HEK293 (cell line): ENCODE measurements around the gene TTC23L.
"Not testable (repeated sequence)": the region's sequence is repeated elsewhere in the genome, so short reads cannot be mapped to it uniquely, and the experiment has no call there.

Source experiments
- CTCF ChIA-PET: fragments of 350-600 bp; formaldehyde crosslinking; extraction: SDS; loops from one replicate; lab custom pipeline; 2021; ENCODE audit warnings: antibody characterized with exemption; lab: Yijun Ruan, JAX
- POLR2A ChIA-PET: fragments of 300-600 bp; formaldehyde crosslinking; extraction: SDS; loops from one replicate; lab custom pipeline; 2020; ENCODE audit warnings: antibody characterized with exemption, inconsistent platforms; lab: Yijun Ruan, JAX
- H3K27ac ChIP-seq: fragments of 200-500 bp; sonication (Bioruptor generic); 2 replicates; pipeline ENCODE4 v1.5.1; 2014; ENCODE audit warnings: low read depth, low read length, control low read depth, inconsistent platforms; ENCODE audit errors: extremely low read depth
- H3K36me3 ChIP-seq, 2 experiments: fragments of 200-500 bp in 1 of 2; sonication (Bioruptor generic) in 1 of 2; 1 replicate in 1 of 2; 2 replicates in 1 of 2; pipeline ENCODE4 v1.5.1; 2014 to 2017; ENCODE audit warnings: inconsistent platforms in 2 of 2, low read length in 2 of 2; ENCODE audit not compliant: control insufficient read depth in 2 of 2, insufficient read depth in 1 of 2
- H3K4me1 ChIP-seq: fragments of 200-500 bp; sonication (Bioruptor generic); 2 replicates; pipeline ENCODE4 v1.5.1; 2014; ENCODE audit warnings: mild to moderate bottlenecking, low read length, inconsistent platforms; ENCODE audit not compliant: control insufficient read depth, insufficient read depth
- H3K4me3 ChIP-seq: 2 replicates; pipeline ENCODE4 v1.5.1; 2011; ENCODE audit warnings: low read depth, mild to moderate bottlenecking, control low read depth, low read length, moderate library complexity
- H3K9me3 ChIP-seq: fragments of 200-500 bp; sonication (Bioruptor generic); 2 replicates; pipeline ENCODE4 v1.5.1; 2014; ENCODE audit warnings: low read depth, low read length, inconsistent platforms; ENCODE audit not compliant: control insufficient read depth, insufficient read depth
- OSR2 ChIP-seq: fragments of 450-650 bp; formaldehyde crosslinking; IDR thresholded peaks from 2 replicates; pipeline ENCODE4 v1.5.1; 2016; ENCODE audit warnings: missing biosample characterization, missing genetic modification characterization
- PRDM4 ChIP-seq: fragments of 450-650 bp; formaldehyde crosslinking; IDR thresholded peaks from 2 replicates; pipeline ENCODE4 v1.5.1; 2017; ENCODE audit warnings: missing biosample characterization, missing genetic modification characterization
- SALL2 ChIP-seq: fragments of 450-650 bp; formaldehyde crosslinking; IDR thresholded peaks from 2 replicates; pipeline ENCODE4 v1.5.0; 2017; ENCODE audit warnings: missing biosample characterization, mild to moderate bottlenecking, missing genetic modification characterization, borderline replicate concordance
- ZBTB20 ChIP-seq: fragments of 450-650 bp; formaldehyde crosslinking; IDR thresholded peaks from 2 replicates; pipeline ENCODE4 v1.5.1; 2016; ENCODE audit warnings: missing biosample characterization, missing genetic modification characterization
- ZFHX2 ChIP-seq: fragments of 450-650 bp; formaldehyde crosslinking; conservative IDR thresholded peaks from 2 replicates; pipeline ENCODE4 v1.5.1; 2016; ENCODE audit warnings: missing biosample characterization, missing genetic modification characterization
- ZNF121 ChIP-seq: fragments of 450-650 bp; formaldehyde crosslinking; IDR thresholded peaks from 2 replicates; pipeline ENCODE4 v1.5.1; 2016; ENCODE audit warnings: missing biosample characterization, missing genetic modification characterization
- ZNF155 ChIP-seq: fragments of 450-650 bp; formaldehyde crosslinking; IDR thresholded peaks from 2 replicates; pipeline ENCODE4 v1.5.1; 2016; ENCODE audit warnings: missing biosample characterization, missing genetic modification characterization
- ZNF302 ChIP-seq: fragments of 450-650 bp; formaldehyde crosslinking; IDR thresholded peaks from 2 replicates; pipeline ENCODE4 v1.5.1; 2016; ENCODE audit warnings: missing biosample characterization, missing genetic modification characterization, low read depth
- ZNF362 ChIP-seq: fragments of 450-650 bp; formaldehyde crosslinking; IDR thresholded peaks from 2 replicates; pipeline ENCODE4 v1.5.1; 2016; ENCODE audit warnings: missing biosample characterization, missing genetic modification characterization
- ZNF404 ChIP-seq: fragments of 450-650 bp; formaldehyde crosslinking; IDR thresholded peaks from 2 replicates; pipeline ENCODE4 v1.5.1; 2017; ENCODE audit warnings: missing biosample characterization, missing genetic modification characterization
- ZNF530 ChIP-seq: fragments of 450-650 bp; formaldehyde crosslinking; IDR thresholded peaks from 2 replicates; pipeline ENCODE4 v1.5.1; 2016; ENCODE audit warnings: low read depth, missing biosample characterization, missing genetic modification characterization
- ZNF580 ChIP-seq: fragments of 450-650 bp; formaldehyde crosslinking; IDR thresholded peaks from 2 replicates; pipeline ENCODE4 v1.5.1; 2016; ENCODE audit warnings: missing biosample characterization, missing genetic modification characterization
- ZNF654 ChIP-seq: fragments of 450-650 bp; formaldehyde crosslinking; IDR thresholded peaks from 2 replicates; pipeline ENCODE4 v1.5.1; 2016; ENCODE audit warnings: low read depth, missing biosample characterization, missing genetic modification characterization

TTC23L gene

GRCh38 chr5:34918025-34918424, 79.1 kb downstream of the TTC23L start:
- TF ChIP-seq ZBTB20 (tag by site-specific recombination) (0 out of 2 replicates have a peak, but pooled peaks have one; percentile 12), ZFHX2 (tag by site-specific recombination) (no peak), PRDM4 (tag by site-specific recombination) (peak; percentile 89), ZNF530 (tag by site-specific recombination) (no peak), OSR2 (tag by site-specific recombination) (peak; percentile 83), ZNF121 (tag by site-specific recombination) (peak; percentile 98), ZNF362 (tag by site-specific recombination) (peak; percentile 58; the same call in 1 of the 2 replicates)
- H3K27ac ChIP-seq, result no peak overlapping the region
- CTCF ChIA-PET, result interaction anchor here (0.6 to 2.1 kb wide), 3 partner anchors 14 to 54 kb away, joined by 3 to 10 read pairs (median 3); no protein-coding TSS in a partner anchor

GRCh38 chr5:34919077-34919476, 80.1 kb downstream of the TTC23L start:
- POLR2A ChIA-PET, result interaction anchor here (6.1 kb wide), 1 partner anchor 10 kb away, joined by 152 read pairs; the partner anchor contains the start of gene DNAJC21
- H3K9me3 ChIP-seq, result no peaks in the 10 kb centered on the region
- peaks cover 58 to 59% of the 10 kb centered on the region in 2 experiments for H3K36me3 ChIP-seq
- peaks cover 10% of the 10 kb centered on the region for H3K4me1 ChIP-seq
- no peak overlapping the region for H3K27ac ChIP-seq
- no peak overlapping the region for H3K4me3 ChIP-seq
- CTCF ChIA-PET, result interaction anchor here (0.6 to 1.3 kb wide), 4 partner anchors 10 to 183 kb away, joined by 3 to 5 read pairs (median 4); partner anchors contain the start of gene DNAJC21
- peak; percentile 42 for TF ChIP-seq ZNF654 (tag by site-specific recombination)
- no peak for TF ChIP-seq ZNF302 (tag by site-specific recombination)
- TF ChIP-seq ZNF404, result no peak
- peak; percentile 96 for TF ChIP-seq ZNF362 (tag by site-specific recombination)
- peak; percentile 83 for TF ChIP-seq ZNF121 (tag by site-specific recombination)
- 0 out of 2 replicates have a peak, but pooled peaks have one; percentile 27 for TF ChIP-seq ZNF580 (tag by site-specific recombination)
- no peak for TF ChIP-seq SALL2
- TF ChIP-seq ZNF155 (tag by site-specific recombination), result no peak

More at GRCh38 chr5:34918025-34918424, 79.1 kb downstream of the TTC23L start:
- Histone ChIP-seq H3K9me3 (no peaks in the 10 kb centered on the region), H3K4me3 (no peak overlapping the region), H3K36me3 (peaks cover 47 to 48% of the 10 kb centered on the region in 2 experiments), H3K4me1 (peaks cover 6% of the 10 kb centered on the region; the same call in 1 of the 2 replicates)
- POLR2A ChIA-PET, result interaction anchor here (6.1 kb wide), 1 partner anchor 11 kb away, joined by 152 read pairs; the partner anchor contains the start of gene DNAJC21

- not testable (repeated sequence) for H3K4me1 ChIP-seq
- POLR2A ChIA-PET, result interaction anchor here (0.5 to 3.5 kb wide), 3 partner anchors 8 to 17 kb away, joined by 3 to 29 read pairs (median 3); partner anchors contain the start of genes BRIX1 and RAD1
- peaks cover 90 to 92% of the 10 kb centered on the region in 2 experiments for H3K36me3 ChIP-seq
Observed at GRCh38 chr5:34923256-34923655, 84.3 kb downstream of the TTC23L start.

More at GRCh38 chr5:34923256-34923655, 84.3 kb downstream of the TTC23L start:
- not testable (repeated sequence) for H3K4me3 ChIP-seq, H3K9me3 ChIP-seq, H3K27ac ChIP-seq
- CTCF ChIA-PET, result interaction anchor here (0.8 to 1.2 kb wide), 3 partner anchors 8 to 437 kb away, joined by 3 to 10 read pairs (median 6); partner anchors contain the start of genes BRIX1 and RAD1
